ENCODE measurements around the gene IL27RA.
A peak's percentile ranks its signal among the peaks of the same experiment; 100 is the strongest.
"Not testable (repeated sequence)": the region's sequence is repeated elsewhere in the genome, so short reads cannot be mapped to it uniquely, and the experiment has no call there.

IL27RA gene

GRCh38 chr19:13999085-13999484 is 32.5 kb upstream of the IL27RA start:
- no peak for DNase-seq (ENCODE audit: low read depth)

- DNase-seq (ENCODE audit: low read depth), result no peak
Measured at GRCh38 chr19:14000691-14001375, 30.7 kb upstream of the IL27RA start.

GRCh38 chr19:14002571-14003250 is 28.9 kb upstream of the IL27RA start:
- no peak for DNase-seq (ENCODE audit: low read depth)

- DNase-seq (ENCODE audit: low read depth), result no peak
Measured at GRCh38 chr19:14003251-14004055, 28.1 kb upstream of the IL27RA start.

DNA sequence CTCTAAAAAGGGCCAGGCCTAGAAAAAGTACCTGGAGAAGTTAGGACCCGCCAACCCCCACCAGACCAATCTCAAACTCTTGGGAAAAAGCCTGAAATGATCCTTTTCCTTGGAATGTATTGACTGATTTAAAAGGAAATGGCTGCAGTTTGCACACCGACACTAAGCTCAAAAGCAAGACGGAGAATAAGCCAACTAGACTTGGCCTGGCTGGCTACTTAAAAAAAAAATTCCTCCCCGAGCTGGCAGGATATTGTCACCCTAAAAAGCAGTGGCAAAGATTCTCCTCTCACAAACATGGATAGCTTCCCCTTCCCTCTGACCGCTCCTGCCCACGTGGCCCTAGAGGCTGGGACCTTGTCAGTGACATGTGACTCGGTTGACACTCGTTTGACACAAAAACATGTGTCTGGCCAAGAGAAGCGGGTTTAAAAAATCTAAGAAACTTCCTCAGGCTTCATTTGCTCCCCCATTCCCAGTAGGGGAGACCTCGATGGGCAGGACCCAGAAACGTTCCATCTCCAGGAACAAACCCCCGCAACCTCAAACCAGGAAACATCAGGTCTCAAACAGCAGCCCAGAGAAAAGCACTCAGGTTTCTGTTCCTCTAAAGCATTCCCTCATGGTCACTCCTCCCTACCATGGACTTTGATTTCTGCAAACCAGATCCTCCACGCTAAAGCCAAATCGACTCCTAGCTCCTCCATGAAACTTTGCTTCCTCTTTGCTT is 26.8 kb upstream of the IL27RA start:
- DNase-seq (ENCODE audit: low read depth), result no peak

DNA sequence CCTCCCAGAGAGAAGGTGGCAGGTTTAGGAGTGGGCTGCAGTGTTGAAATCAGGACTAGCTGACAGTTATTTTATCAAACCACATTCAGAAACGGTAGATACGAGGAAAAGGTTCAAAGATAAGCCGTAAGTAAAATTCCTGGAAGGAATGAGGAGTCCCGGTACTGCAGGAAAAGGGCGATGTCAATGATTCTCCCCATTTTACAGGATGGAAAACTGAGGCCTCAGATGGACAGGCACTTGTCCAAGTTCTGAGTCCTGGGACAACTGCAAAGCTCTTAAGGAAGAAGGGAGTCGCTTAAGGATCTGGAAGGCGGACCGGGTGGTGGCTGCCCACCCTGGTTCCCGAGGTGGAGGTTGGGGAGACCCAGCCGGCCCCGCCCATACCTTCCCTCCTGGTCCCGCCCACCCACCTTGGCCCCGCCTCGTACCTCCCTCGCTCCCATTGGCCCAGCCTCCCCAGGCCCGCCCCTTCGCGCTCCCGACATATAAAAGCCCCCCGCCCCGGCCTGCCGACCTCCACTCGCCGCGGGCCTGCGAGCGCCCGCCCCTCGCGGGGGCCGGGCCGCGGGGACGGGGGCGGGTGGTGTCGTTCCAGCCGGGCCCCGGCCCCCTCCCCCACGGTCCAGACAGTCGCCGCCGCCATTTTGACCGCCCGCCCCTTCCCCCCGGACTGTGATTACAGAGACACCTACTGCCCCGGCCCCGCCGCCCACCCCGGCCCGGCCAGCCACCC is 26.0 kb upstream of the IL27RA start:
- peak; percentile 28 for DNase-seq (ENCODE audit: low read depth)

DNA sequence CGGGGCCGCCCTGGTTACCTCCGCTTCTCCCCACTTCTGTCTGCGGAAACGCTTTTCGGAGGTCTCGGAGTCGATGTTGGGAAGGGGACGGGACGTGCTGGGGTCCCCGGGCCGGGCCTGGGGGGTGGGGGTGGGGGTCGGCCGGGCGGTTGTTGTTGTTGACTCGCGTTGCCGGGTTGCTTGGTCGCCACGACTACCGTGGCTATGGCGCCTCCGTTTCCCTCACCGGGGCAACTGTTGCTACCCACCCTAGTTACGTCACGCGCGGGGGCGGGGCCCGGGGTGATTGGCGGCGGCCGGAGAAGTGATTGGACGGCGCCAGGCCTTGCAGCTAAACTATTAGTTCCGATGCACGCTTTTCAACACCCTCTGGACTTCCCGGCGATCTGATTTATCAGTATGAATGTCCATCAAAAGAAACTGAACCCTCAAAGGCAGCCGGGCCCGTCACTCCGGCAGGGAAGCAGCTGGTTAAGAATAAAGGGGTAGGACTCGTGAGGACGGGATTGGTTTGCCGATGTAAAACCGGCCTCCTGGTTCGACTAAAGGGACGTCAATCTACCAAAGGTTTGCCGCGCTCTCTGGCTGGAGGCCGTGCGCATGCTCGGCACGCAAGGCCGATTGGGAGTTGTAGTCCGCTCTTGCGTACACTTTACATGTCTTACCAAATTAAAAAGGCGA is 25.3 kb upstream of the IL27RA start, which contains the start of gene RFX1:
Gene RFX1 (minus strand): TSS at position 236 of the 681 bp plus-strand sequence. CDS start 12,477 bp downstream, outside the sequence.
- peak; percentile 100 for DNase-seq (ENCODE audit: low read depth)

DNA sequence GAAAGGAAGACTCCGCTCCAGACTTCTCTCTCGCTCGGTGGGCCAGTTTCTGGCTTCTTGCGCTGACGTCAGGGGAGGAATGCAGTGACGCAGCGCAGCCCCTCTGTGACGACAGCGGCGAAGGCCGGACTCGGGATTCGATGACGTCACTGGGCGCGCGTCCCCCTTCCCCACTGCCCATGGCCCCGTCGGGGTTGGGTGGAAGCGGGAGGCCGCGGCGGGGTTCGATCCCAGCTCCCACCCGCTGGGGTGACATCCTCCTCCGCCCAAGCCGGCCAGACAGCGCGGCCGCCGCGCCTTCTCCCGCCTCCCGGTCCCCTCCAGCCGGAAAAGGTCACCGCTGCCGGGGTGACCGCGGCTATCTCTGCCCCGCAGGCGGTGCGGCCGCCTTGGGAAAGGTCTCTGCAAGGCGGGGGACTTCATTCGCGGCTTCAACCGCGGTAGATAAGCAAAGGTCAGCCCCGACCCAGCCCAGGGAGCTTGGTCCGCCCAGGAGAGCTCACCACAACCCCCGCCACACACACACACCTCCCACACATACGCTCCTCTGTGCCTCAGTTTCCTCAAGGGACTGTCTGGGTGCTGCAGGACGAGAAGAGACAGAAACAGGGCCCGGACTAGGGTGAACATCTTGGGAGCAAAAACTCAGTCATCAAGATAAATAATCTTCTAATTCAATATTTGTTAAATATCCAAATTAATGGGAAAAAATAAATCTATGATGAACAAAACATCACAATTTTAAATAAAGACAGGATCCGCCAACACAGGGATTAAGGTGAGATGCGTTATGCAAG is 24.6 kb upstream of the IL27RA start:
- no peak for DNase-seq (ENCODE audit: low read depth)

DNA sequence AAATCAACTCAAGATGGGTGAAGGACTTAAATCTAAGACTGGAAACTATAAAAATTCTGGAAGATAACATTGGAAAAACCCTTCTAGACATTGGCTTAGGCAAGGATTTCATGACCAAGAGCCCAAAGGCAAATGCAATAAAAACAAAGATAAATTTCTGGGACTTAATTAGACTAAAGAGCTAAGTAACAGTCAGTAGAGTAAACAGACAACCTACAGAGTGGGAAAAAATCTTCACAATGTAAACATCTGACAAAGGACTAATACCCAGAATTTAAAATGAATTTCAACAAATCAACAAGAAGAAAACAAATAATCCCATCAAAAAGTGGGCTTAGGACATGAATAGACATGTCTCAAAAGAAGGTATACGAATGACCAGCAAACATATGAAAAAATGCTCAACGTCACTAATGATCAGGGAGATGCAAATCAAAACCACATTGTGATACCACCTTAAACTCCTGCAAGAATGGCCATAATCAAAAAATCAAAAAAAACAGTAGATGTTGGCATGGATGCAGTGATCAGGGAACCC is 19.1 kb upstream of the IL27RA start:
- no peak for DNase-seq (ENCODE audit: low read depth)

DNA sequence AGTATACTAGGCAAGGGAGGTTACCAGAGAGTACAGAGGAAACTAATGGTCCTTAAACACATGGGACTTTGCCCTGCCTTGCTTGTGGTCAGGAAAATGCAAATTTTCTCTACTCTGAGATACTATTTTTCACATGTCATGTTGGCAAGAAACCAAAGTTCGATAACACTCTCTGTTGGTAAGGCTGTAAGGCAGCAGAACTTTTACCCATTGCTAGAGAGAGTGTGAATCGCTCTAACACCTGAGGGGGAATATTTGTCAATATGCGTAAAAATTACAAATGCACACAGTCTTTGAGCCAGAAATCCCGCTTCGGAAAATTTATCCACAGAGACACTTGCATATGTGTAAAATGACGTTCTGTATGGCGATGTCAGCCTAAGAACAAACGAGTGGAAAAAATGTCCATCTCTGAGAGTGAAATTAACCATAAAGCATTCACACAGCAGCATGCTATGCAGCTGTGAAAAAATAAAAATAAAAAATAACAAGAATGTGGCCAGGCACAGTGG is 16.0 kb upstream of the IL27RA start:
- no peak for DNase-seq (ENCODE audit: low read depth)

DNA sequence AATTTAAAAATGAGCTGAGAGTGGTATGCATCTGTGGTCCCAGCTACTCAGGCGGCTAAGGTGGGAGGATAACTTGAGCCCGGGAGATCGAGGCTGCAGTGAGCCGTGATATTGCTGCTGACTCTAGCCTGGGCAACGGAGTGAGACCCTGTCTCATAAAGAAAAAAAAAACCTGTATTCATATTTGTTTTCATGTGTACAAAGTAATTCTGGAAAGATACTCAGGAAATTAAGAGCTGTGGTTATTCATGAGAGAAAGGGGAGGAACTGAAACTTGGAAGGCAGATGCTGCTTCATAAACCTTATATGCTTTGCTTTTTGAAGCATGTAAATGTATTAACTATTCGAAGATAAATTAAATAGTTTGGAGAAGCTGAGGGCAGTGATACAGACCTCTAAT is 12.5 kb upstream of the IL27RA start:
- no peak for DNase-seq (ENCODE audit: low read depth)

- not testable (repeated sequence) for DNase-seq (ENCODE audit: low read depth)
Measured at GRCh38 chr19:14019739-14020138, 11.8 kb upstream of the IL27RA start.

- DNase-seq (ENCODE audit: low read depth), result no peak
Measured at GRCh38 chr19:14021474-14021873, 10.1 kb upstream of the IL27RA start.

DNA sequence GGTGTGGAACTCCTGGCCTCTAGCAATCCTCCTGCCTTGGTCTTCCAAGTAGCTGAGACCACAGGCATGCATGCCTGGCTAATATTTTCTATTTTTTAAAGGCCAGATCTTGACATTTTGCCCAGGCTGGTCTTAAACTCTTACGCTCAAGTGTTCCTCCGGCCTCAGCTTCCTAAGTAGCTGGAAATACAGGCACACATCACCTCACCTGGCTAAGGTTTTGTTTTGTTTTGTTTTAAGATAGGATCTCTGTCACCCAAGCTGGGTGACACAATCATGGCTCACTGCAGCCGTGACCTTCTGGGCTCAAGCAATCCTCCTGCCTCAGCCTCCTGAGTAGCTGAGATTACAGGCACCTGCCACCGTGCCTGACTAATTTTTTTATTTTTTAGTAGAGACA is 9.1 kb upstream of the IL27RA start:
- no peak for DNase-seq (ENCODE audit: low read depth)

GRCh38 chr19:14023404-14024235 is 7.9 kb upstream of the IL27RA start:
- no peak for DNase-seq (ENCODE audit: low read depth)

DNA sequence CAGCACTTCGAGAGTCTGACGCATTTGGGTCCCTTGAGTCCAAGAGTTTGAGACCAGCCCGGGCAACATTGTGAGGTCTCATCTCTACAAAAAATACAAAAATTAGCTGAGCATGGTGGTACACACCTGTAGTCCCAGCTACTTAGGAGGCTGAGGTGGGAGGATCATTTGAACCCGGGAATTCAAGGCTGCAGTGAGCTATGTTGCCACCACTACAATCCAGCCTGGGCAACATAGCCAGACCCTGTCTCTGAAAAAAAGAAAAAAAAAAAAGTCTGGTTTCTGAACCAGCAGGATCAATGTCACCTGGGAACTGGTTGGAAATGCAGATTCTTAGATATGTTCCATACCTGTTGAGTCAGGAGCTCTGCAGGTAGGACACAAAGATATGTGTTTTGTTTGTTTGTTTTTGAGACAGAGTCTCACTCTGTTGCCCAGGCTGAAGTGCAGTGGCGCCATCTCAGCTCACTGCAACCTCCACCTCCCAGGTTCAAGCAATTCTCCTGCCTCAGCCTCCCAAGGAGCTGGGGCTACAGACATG is 4.8 kb upstream of the IL27RA start:
- DNase-seq (ENCODE audit: low read depth), result not testable (repeated sequence)

- DNase-seq (ENCODE audit: low read depth), result no peak
Measured at GRCh38 chr19:14027856-14028450, 3.6 kb upstream of the IL27RA start, which contains the start of gene RLN3. Gene RLN3 (plus strand): TSS chr19:14028148. CDS start chr19:14028205, 57 bp downstream.

DNA sequence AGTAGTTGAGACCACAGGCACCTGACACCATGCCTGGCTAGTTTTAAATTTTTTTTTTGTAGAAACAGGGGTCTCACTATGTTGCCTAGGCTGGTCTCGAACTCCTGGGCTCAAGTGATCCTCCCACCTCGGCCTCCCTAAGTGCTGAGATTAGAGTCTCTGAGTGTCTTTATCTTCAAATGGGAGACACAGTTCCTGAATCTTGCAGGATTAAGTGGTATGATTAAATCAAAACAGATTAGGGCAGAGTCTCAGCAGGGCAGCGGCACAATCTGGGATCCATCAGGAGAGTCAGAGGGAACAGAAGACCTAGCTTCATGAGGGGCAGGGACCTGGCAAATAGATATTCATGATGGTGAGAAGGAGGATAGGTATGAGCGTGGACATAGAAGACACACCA is 2.7 kb upstream of the IL27RA start:
- DNase-seq (ENCODE audit: low read depth), result no peak
